LNCaP clone FGC (cell line): ENCODE data around the gene NYAP1.
A peak's percentile ranks its signal among the peaks of the same experiment; 100 is the strongest.
"Not testable (repeated sequence)": the region's sequence is repeated elsewhere in the genome, so short reads cannot be mapped to it uniquely, and the experiment has no call there.

Experiments
- DNase-seq: peaks from one replicate; pipeline ENCODE4 v3.0.0-alpha.2; 2011; ENCODE audit warnings: low read depth
- H3K4me3 ChIP-seq: 2 replicates; pipeline ENCODE4 v1.5.1; 2011; ENCODE audit warnings: mild to moderate bottlenecking, low read depth, low read length, control low read depth
- CTCF ChIP-seq: IDR thresholded peaks from 2 replicates; pipeline ENCODE4 v1.5.1; 2012; ENCODE audit warnings: mild to moderate bottlenecking; ENCODE audit not compliant: control insufficient read depth, insufficient read depth; ENCODE audit errors: extremely low read depth

Gene NYAP1

GRCh38 chr7:100483722-100484672 is at the start of gene NYAP1:
NYAP1 (plus strand) TSS chr7:100483927; CDS start chr7:100485312, 1,385 bp downstream.
- DNase-seq = no peak
- peak within 1 kb of the TSS; percentile 38 for H3K4me3 ChIP-seq
- no peak for TF ChIP-seq CTCF

- TF ChIP-seq CTCF = no peak
- no peak for DNase-seq
- peak overlapping the region; percentile 67 for H3K4me3 ChIP-seq
Observed at GRCh38 chr7:100434297-100435144, 49.2 kb upstream of the NYAP1 start.

- TF ChIP-seq CTCF = no peak
- DNase-seq = peak; percentile 18
- H3K4me3 ChIP-seq = peak overlapping the region; percentile 67
Observed at GRCh38 chr7:100435401-100436304, 48.1 kb upstream of the NYAP1 start.

- H3K4me3 ChIP-seq = peak overlapping the region; percentile 67
- TF ChIP-seq CTCF = no peak
- no peak for DNase-seq
Observed at GRCh38 chr7:100437150-100438100, 46.3 kb upstream of the NYAP1 start.

- no peak for TF ChIP-seq CTCF
- H3K4me3 ChIP-seq = no peak overlapping the region
- DNase-seq = no peak
Observed at GRCh38 chr7:100438172-100438571, 45.6 kb upstream of the NYAP1 start.

- not testable (repeated sequence) for DNase-seq, H3K4me3 ChIP-seq
Observed at GRCh38 chr7:100438731-100439130, 45.0 kb upstream of the NYAP1 start.

GRCh38 chr7:100439244-100439643 is 44.5 kb upstream of the NYAP1 start:
- not testable (repeated sequence) for DNase-seq

More at GRCh38 chr7:100439244-100439643, 44.5 kb upstream of the NYAP1 start:
- H3K4me3 ChIP-seq = not testable (repeated sequence)
